ENCODE results near the gene GSK3A.
A peak's percentile ranks its signal among the peaks of the same experiment; 100 is the strongest.

Gene GSK3A

GRCh38 chr19:42280815-42281145, 38.4 kb upstream of the GSK3A start:
- DNase-seq (ENCODE audit: extremely low read depth, low read depth) = no peak
- TF ChIP-seq CTCF (IDR thresholded peaks at IDR 0.05; ENCODE audit: low read depth, low read length, missing control alignments) = no peak
- peak overlapping the region; percentile 59 for H3K4me3 ChIP-seq (replicated peaks; ENCODE audit: low read depth, low read length)

DNA sequence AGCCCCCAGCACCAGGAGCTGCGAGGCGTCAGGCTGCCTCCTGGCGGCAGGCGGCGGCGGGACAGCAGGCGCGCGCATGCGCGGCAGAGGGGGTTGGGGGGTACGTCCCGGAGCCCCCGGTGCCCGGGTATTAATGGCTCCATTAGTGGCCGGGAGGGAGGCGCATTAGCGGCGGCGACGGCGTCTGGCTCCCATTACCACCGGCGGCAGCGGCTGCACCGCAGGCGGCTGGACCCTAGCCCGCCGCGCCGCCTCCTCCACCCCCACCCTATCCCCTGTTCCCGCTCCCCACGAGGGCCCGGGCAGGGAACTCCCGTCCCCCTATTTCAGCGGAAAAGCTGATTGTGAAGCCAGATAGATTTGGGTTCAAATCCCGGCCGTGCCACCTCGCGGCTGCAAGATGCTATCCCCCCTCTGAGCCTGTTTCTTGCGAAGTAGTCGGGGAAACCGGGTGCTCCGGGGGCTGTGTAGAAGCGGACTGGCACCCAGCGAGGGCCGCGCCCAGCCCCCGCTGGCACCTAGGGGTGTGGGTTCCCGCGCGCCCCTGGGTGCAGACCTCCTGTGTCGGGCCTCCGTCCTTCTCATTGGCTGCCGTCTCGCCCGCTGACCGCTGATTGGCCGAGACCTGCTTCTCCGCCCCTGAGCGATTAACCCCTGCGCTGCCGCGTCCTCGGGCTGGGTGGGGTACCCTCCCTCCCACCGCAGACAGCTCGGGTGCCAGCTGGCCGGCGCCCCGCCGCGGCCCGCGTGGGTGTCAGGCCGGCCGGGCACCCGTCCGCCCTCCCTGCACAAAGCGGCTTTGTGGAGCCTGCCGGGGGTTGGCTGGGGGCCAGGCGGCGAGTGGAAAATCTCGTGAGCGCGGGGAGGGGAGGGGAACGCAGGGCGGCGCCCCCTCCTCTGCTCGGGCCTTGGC, 37.8 kb upstream of the GSK3A start:
- peak overlapping the region; percentile 59 for H3K4me3 ChIP-seq (replicated peaks; ENCODE audit: low read depth, low read length)
- DNase-seq (ENCODE audit: extremely low read depth, low read depth) = no peak
- peak; percentile 93 for TF ChIP-seq CTCF (IDR thresholded peaks at IDR 0.05; ENCODE audit: low read depth, low read length, missing control alignments)

GRCh38 chr19:42279155-42279901, 36.9 kb upstream of the GSK3A start:
- no peak for DNase-seq (ENCODE audit: extremely low read depth, low read depth)
- no peak for TF ChIP-seq CTCF (IDR thresholded peaks at IDR 0.05; ENCODE audit: low read depth, low read length, missing control alignments)
- H3K4me3 ChIP-seq (replicated peaks; ENCODE audit: low read depth, low read length) = peak overlapping the region; percentile 59

DNA sequence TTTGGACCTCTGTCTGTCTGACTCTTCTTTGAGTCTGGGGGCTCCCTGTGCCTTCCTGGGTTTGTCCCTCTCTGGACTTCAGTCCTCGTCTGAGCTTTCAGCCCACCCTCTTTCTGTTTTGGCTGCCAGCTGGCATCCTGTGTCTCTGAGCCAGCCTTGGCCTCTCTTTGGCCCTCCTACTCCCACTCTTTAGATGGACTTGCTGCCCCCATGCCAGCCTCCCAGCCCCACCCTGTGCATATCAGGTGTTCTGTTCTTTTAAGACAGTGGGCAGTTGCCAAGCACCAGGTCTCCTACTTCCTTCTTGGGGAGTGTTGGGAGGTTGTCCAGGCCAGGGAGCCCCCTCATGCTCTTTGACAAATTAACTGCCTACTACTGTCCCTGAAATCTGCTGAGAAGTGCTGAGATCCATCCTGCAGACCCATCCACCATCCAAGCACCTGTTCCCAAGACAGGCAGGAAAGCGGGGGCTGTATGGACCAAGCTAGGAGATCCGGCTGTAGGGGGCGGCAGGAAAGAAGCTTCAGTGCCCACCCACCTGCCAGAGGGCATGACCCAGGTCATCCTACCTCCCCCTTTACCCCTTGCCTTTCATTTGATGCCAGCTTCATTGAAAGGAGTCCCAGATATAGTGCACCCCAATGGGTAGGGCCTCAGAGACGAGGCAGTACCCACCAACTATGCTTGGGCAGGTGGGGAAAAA, 36.2 kb upstream of the GSK3A start:
- no peak for TF ChIP-seq CTCF (IDR thresholded peaks at IDR 0.05; ENCODE audit: low read depth, low read length, missing control alignments)
- H3K4me3 ChIP-seq (replicated peaks; ENCODE audit: low read depth, low read length) = peak overlapping the region; percentile 59; the same call in 1 of the 2 replicates
- DNase-seq (ENCODE audit: extremely low read depth, low read depth) = no peak

- H3K4me3 ChIP-seq (replicated peaks; ENCODE audit: low read depth, low read length) = no peak overlapping the region
- no peak for TF ChIP-seq CTCF (IDR thresholded peaks at IDR 0.05; ENCODE audit: low read depth, low read length, missing control alignments)
- no peak for DNase-seq (ENCODE audit: extremely low read depth, low read depth)
These were observed 35.5 kb upstream of the GSK3A start for GRCh38 chr19:42277821-42278451.

DNA sequence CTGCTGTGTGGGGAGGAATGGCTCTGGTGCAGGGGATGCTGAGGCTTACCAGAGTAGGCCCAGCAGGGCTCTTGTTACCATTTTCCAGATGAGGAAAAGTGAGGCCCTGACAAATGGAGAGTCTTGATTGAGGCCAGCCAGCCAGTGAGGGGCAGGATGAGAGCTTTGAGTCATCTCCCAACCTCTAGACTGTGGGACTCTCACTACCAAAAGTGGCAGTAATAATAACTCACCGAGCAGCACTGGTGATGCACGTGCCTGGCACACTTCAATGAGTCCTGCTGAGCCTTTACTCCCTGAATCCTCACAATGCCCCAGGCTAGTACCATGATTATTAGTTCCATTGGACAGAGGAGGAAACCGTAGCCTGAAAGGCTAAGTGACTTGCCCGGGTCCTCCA, 34.4 kb upstream of the GSK3A start:
- DNase-seq (ENCODE audit: extremely low read depth, low read depth) = no peak
- TF ChIP-seq CTCF (IDR thresholded peaks at IDR 0.05; ENCODE audit: low read depth, low read length, missing control alignments) = no peak
- H3K4me3 ChIP-seq (replicated peaks; ENCODE audit: low read depth, low read length) = no peak overlapping the region
